RWPE1 (cell line): ENCODE results near the gene MB21D2.

Experiments used
- CTCF ChIA-PET: fragments of 350-600 bp; sonication (Branson Sonifier 250); formaldehyde crosslinking; extraction: SDS; loops from one replicate; lab custom pipeline; 2021; lab: Yijun Ruan, JAX
- POLR2A ChIA-PET: fragments of 400-600 bp; formaldehyde crosslinking; extraction: SDS; loops from one replicate; lab custom pipeline; 2020; ENCODE audit warnings: antibody characterized with exemption; ENCODE audit not compliant: low non-redundant PET; lab: Yijun Ruan, JAX
- DNase-seq: peaks from one replicate; pipeline ENCODE4 v3.0.0; 2012; ENCODE audit warnings: low spot score
- H3K27ac ChIP-seq: fragments of 450-650 bp; 2 replicates; pipeline ENCODE4 v1.5.1; 2017
- CTCF ChIP-seq: fragments of 450-650 bp; conservative IDR thresholded peaks from 2 replicates; pipeline ENCODE4 v1.5.1; 2017; ENCODE audit warnings: low read depth, mild to moderate bottlenecking

Gene MB21D2

GRCh38 chr3:192917028-192917403, 640 bp downstream of the MB21D2 start:
- CTCF ChIA-PET = interaction anchor here (0.6 to 1.4 kb wide), 5 partner anchors 24 to 630 kb away, joined by 3 to 13 read pairs (median 4); no protein-coding TSS in a partner anchor
- H3K27ac ChIP-seq = peak overlapping the region; percentile 90
- DNase-seq = peak; percentile 42
- TF ChIP-seq CTCF = no peak
- POLR2A ChIA-PET = interaction anchor here (0.6 kb wide), 1 partner anchor 73 kb away, joined by 3 read pairs; no protein-coding TSS in a partner anchor

- TF ChIP-seq CTCF = no peak
- ChIA-PET CTCF (interaction anchor here (0.6 to 0.7 kb wide), 2 partner anchors 24 to 630 kb away, joined by 4 to 5 read pairs; no protein-coding TSS in a partner anchor), POLR2A (interaction anchor here (0.6 kb wide), 1 partner anchor 72 kb away, joined by 3 read pairs; no protein-coding TSS in a partner anchor)
- peak overlapping the region; percentile 90 for H3K27ac ChIP-seq
- peak; percentile 41 for DNase-seq
These were observed 1.2 kb downstream of the MB21D2 start for GRCh38 chr3:192916371-192917027.

GRCh38 chr3:192915722-192916121, 1.9 kb downstream of the MB21D2 start:
- no peak for TF ChIP-seq CTCF
- H3K27ac ChIP-seq = no peak overlapping the region
- ChIA-PET POLR2A (no interaction called here), CTCF (interaction anchor here (0.6 kb wide), 1 partner anchor 225 kb away, joined by 5 read pairs; no protein-coding TSS in a partner anchor)
- no peak for DNase-seq

- POLR2A ChIA-PET = interaction anchor here (0.6 kb wide), 1 partner anchor 49 kb away, joined by 3 read pairs; no protein-coding TSS in a partner anchor
- CTCF ChIA-PET = interaction anchor here (0.6 to 0.8 kb wide), 2 partner anchors 102 to 225 kb away, joined by 4 to 5 read pairs; no protein-coding TSS in a partner anchor
- no peak overlapping the region for H3K27ac ChIP-seq
- no peak for TF ChIP-seq CTCF
- DNase-seq = no peak
These were observed 2.4 kb downstream of the MB21D2 start for GRCh38 chr3:192915304-192915703.

- ChIA-PET POLR2A (interaction anchor here (0.6 kb wide), 1 partner anchor 49 kb away, joined by 3 read pairs; no protein-coding TSS in a partner anchor), CTCF (interaction anchor here (0.8 kb wide), 1 partner anchor 102 kb away, joined by 4 read pairs; no protein-coding TSS in a partner anchor)
- TF ChIP-seq CTCF = no peak
- no peak overlapping the region for H3K27ac ChIP-seq
- no peak for DNase-seq
These were observed 2.8 kb downstream of the MB21D2 start for GRCh38 chr3:192914848-192915247.

GRCh38 chr3:192913540-192913939, 4.1 kb downstream of the MB21D2 start:
- ChIA-PET CTCF (no interaction called here), POLR2A (no interaction called here)
- no peak overlapping the region for H3K27ac ChIP-seq
- no peak for TF ChIP-seq CTCF
- no peak for DNase-seq
